Measurements from ENCODE around the gene STAG2. TPM values are rescaled to one million over a fixed set of nuclear protein-coding genes. Genes with fewer than 3 reads are reported as not detected.

The STAG2 gene
- 30.9 TPM for polyA plus RNA-seq (2013, experiment 1 of 2)
- polyA plus RNA-seq (2013, experiment 2 of 2), result 35.6 TPM

DNA sequence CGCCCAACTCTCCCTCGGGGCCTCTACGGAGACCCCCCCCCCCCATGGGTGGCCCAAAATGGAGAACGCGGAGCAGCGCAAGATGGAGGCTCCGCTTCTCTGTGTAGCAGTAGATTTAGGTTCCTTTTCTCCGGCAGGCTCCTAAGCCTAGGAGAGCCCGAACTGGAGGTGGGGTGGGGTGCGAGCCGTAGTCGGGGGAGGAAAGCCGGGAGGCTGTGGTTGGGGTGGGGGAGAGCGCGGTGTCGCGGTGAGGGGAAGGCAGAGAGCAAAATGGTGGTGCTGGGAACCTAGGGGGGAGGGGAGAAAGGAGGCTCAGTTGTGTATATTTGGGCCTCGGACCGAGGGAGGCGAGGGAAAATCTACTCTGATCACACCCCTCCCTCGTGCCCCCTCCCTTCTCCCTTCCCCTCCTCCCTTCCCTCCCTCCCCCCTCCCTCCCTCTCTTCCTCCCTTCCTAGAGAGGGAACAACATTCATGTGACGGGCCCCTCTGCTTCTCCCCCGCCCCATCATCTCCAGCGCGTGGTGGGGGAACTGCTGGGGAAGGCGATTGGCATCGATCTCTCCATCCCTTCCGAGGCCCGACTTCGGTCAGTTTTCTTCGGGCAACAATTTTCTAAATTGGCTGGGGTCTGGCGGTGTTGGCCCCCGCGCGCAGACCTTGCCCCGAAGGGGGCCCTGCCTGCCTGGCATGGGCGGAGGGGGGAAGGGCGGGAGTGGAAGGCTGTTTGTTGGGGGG is at the start of gene STAG2:
STAG2 (plus strand) TSS at position 439 of the 738 bp plus-strand sequence. CDS start 60,922 bp downstream, outside the sequence.
- Histone ChIP-seq H3K4ac (ENCODE audit: low read depth in 1 of 2, low read length in 2 of 2) (peak within 1 kb of the TSS; percentile 87 to 94), H3K18ac (ENCODE audit: low read depth in 1 of 2, low read length in 2 of 2) (peak within 1 kb of the TSS; percentile 86 to 90), H2BK15ac (ENCODE audit: low read depth, poor library complexity, severe bottlenecking) (peak within 1 kb of the TSS; percentile 94), H3K23ac (ENCODE audit: low read length in 2 of 2) (no peak within 1 kb of the TSS), H3K27ac (ENCODE audit: low read length, poor library complexity, severe bottlenecking) (peak within 1 kb of the TSS; percentile 98), H4K91ac (ENCODE audit: low read length) (peak within 1 kb of the TSS; percentile 80), H3K4me1 (ENCODE audit: control insufficient read depth, insufficient read depth, low read depth, low read length) (no peaks in the 10 kb centered on the region), H2AFZ (ENCODE audit: low read depth, low read length) (no peak within 1 kb of the TSS), H3K9ac (ENCODE audit: low read length) (peak within 1 kb of the TSS; percentile 98), H3K4me2 (ENCODE audit: low read length, poor library complexity, severe bottlenecking) (peak within 1 kb of the TSS; percentile 50), H2BK12ac (ENCODE audit: low read length in 2 of 2) (peak within 1 kb of the TSS in 1 of 2 experiments; percentile 39), H2BK120ac (ENCODE audit: low read depth, low read length) (peak within 1 kb of the TSS; percentile 89), H2AK5ac (ENCODE audit: low read length, severe bottlenecking) (peak within 1 kb of the TSS; percentile 45), H2BK5ac (ENCODE audit: low read depth, low read length, poor library complexity, severe bottlenecking) (peak within 1 kb of the TSS; percentile 94), H3K36me3 (ENCODE audit: control insufficient read depth in 1 of 2, insufficient read depth in 2 of 2, low read depth in 1 of 2, low read length in 2 of 2) (no peaks in the 10 kb centered on the region), H4K8ac (ENCODE audit: low read length) (peak within 1 kb of the TSS; percentile 72), H3K14ac (ENCODE audit: low read length in 2 of 2) (no peak within 1 kb of the TSS), H3K9me3 (ENCODE audit: control insufficient read depth, low read length) (no peaks in the 10 kb centered on the region), H3K4me3 (ENCODE audit: insufficient read depth in 1 of 2, low read depth in 1 of 2, low read length in 2 of 2) (peak within 1 kb of the TSS; percentile 68 to 80), H3K27me3 (ENCODE audit: control insufficient read depth in 1 of 2, insufficient read depth in 1 of 2, low read length in 2 of 2) (no peaks in the 10 kb centered on the region), H3K79me1 (replicated peaks; ENCODE audit: low read length, poor library complexity, severe bottlenecking) (no peaks in the 10 kb centered on the region)
- 0% methylated on average over 6 of the region's 38 CpGs for WGBS
- peak; percentile 93 for DNase-seq

DNA sequence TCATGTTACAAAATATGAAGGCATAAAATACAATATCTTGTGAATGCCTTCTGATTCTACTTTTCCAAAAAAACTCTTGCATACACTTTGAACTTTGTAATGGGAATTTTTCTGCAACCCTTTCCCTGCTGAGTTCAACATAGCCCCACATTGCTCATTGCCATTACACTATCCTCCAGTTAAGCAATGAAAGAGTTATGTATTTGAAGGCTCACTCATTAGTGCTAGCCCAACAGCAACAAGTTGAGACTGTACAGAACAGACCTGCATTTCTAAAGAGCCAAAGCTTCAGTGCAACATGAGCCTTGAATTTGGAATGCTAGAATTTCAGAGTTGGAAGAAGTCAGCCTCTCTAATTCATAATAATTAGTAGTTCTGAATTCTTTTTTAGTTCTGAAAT is 44.4 kb upstream of the STAG2 start:
- no peak overlapping the region for H4K91ac ChIP-seq (ENCODE audit: low read length)
- peaks cover 4% of the 10 kb centered on the region for H3K4me1 ChIP-seq (ENCODE audit: control insufficient read depth, insufficient read depth, low read depth, low read length)
- DNase-seq, result no peak
- H3K79me1 ChIP-seq (replicated peaks; ENCODE audit: low read length, poor library complexity, severe bottlenecking), result peaks cover 2% of the 10 kb centered on the region
- H2BK15ac ChIP-seq (ENCODE audit: low read depth, poor library complexity, severe bottlenecking), result no peak overlapping the region
- H3K27ac ChIP-seq (ENCODE audit: low read length, poor library complexity, severe bottlenecking), result peak overlapping the region; percentile 51
- no peak overlapping the region for H3K18ac ChIP-seq (ENCODE audit: low read depth in 1 of 2, low read length in 2 of 2)
- no peak overlapping the region for H2BK12ac ChIP-seq (ENCODE audit: low read length in 2 of 2)
- no peak overlapping the region for H3K23ac ChIP-seq (ENCODE audit: low read length in 2 of 2)
- H2AFZ ChIP-seq (ENCODE audit: low read depth, low read length), result no peak overlapping the region
- H3K14ac ChIP-seq (ENCODE audit: low read length in 2 of 2), result no peak overlapping the region
- no peaks in the 10 kb centered on the region for H3K27me3 ChIP-seq (ENCODE audit: control insufficient read depth in 1 of 2, insufficient read depth in 1 of 2, low read length in 2 of 2)
- no peak overlapping the region for H2BK120ac ChIP-seq (ENCODE audit: low read depth, low read length)
- no peak overlapping the region for H2AK5ac ChIP-seq (ENCODE audit: low read length, severe bottlenecking)
- no peak overlapping the region for H3K4me2 ChIP-seq (ENCODE audit: low read length, poor library complexity, severe bottlenecking)
- H3K4me3 ChIP-seq (ENCODE audit: insufficient read depth in 1 of 2, low read depth in 1 of 2, low read length in 2 of 2), result no peak overlapping the region
- H2BK5ac ChIP-seq (ENCODE audit: low read depth, low read length, poor library complexity, severe bottlenecking), result no peak overlapping the region
- peaks cover 0 to 3% of the 10 kb centered on the region in 2 experiments for H3K36me3 ChIP-seq (ENCODE audit: control insufficient read depth in 1 of 2, insufficient read depth in 2 of 2, low read depth in 1 of 2, low read length in 2 of 2)
- H4K8ac ChIP-seq (ENCODE audit: low read length), result no peak overlapping the region
- H3K9ac ChIP-seq (ENCODE audit: low read length), result no peak overlapping the region
- H3K9me3 ChIP-seq (ENCODE audit: control insufficient read depth, low read length), result no peaks in the 10 kb centered on the region
- no peak overlapping the region for H3K4ac ChIP-seq (ENCODE audit: low read depth in 1 of 2, low read length in 2 of 2)

DNA sequence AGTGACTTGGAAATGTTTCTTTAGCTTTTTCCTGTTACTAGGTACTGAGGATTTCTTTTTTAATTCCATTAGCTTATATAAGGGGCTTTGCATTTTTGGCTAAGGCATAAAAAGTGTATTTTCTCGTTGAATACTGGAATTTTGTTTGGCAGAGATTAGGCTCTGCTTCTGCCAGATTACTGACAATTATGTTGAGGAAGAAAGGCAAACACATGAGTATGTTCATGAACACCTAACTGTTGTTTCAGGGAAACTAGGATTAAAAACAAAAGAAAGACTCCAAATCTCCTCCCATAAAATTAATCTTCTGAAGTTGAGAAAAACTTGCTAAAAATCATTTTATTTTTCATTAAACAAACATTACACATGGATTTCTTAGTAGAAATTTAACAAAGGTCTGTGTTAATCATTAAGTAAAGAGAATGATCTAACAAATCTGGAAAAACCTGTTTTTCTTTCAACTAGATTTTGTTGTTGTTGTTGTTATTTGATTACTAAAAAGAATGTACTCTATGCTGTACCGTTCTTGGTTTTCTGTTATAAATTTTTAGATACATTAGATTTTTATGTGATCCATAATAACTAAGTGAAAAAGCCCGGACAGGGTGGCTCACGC is 43.3 kb upstream of the STAG2 start:
- Histone ChIP-seq H3K4ac (ENCODE audit: low read depth in 1 of 2, low read length in 2 of 2) (no peak overlapping the region), H2AFZ (ENCODE audit: low read depth, low read length) (no peak overlapping the region), H3K27me3 (ENCODE audit: control insufficient read depth in 1 of 2, insufficient read depth in 1 of 2, low read length in 2 of 2) (no peaks in the 10 kb centered on the region), H2BK120ac (ENCODE audit: low read depth, low read length) (no peak overlapping the region), H3K14ac (ENCODE audit: low read length in 2 of 2) (no peak overlapping the region), H3K4me3 (ENCODE audit: insufficient read depth in 1 of 2, low read depth in 1 of 2, low read length in 2 of 2) (no peak overlapping the region), H2BK12ac (ENCODE audit: low read length in 2 of 2) (no peak overlapping the region), H3K9ac (ENCODE audit: low read length) (no peak overlapping the region), H3K18ac (ENCODE audit: low read depth in 1 of 2, low read length in 2 of 2) (no peak overlapping the region), H4K8ac (ENCODE audit: low read length) (no peak overlapping the region), H2BK15ac (ENCODE audit: low read depth, poor library complexity, severe bottlenecking) (no peak overlapping the region), H3K23ac (ENCODE audit: low read length in 2 of 2) (no peak overlapping the region), H3K4me2 (ENCODE audit: low read length, poor library complexity, severe bottlenecking) (no peak overlapping the region), H2BK5ac (ENCODE audit: low read depth, low read length, poor library complexity, severe bottlenecking) (no peak overlapping the region), H3K79me1 (replicated peaks; ENCODE audit: low read length, poor library complexity, severe bottlenecking) (no peaks in the 10 kb centered on the region), H4K91ac (ENCODE audit: low read length) (no peak overlapping the region), H3K27ac (ENCODE audit: low read length, poor library complexity, severe bottlenecking) (peak overlapping the region; percentile 57), H3K36me3 (ENCODE audit: control insufficient read depth in 1 of 2, insufficient read depth in 2 of 2, low read depth in 1 of 2, low read length in 2 of 2) (no peaks in the 10 kb centered on the region), H3K9me3 (ENCODE audit: control insufficient read depth, low read length) (no peaks in the 10 kb centered on the region), H3K4me1 (ENCODE audit: control insufficient read depth, insufficient read depth, low read depth, low read length) (peaks cover 4% of the 10 kb centered on the region), H2AK5ac (ENCODE audit: low read length, severe bottlenecking) (no peak overlapping the region)
- DNase-seq, result no peak
- WGBS, result 82% methylated on average over 2 of the region's 4 CpGs

DNA sequence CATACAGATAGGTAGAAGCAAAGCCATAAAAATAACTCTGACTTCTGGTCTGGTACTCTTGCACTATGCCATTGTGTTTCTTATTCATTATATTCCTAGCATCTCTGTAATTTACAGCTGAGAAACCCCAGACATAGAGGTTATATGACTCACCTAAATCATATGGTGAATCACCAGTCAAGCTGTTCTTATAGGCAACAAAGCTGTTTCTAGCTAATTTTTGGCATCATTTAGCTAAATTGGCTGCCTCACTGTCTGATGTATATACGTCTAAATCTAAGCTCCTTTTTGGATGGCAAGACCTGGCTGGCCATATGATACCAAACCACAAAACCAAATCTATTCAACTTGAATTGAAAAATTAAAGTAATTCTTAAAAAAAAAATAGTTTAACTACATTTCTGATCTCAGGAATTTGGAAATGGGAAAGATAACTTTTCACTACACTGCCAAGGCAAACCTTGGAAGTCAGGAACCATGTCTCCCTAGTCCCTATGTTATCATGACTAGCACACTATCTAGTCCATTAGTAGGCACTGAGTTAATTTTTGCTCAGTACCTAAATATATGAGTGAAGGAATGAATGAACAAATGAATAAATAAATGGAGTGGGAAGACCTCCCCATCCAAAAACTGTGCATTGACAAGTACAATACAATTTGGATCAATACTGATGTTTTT is 41.3 kb upstream of the STAG2 start:
- Histone ChIP-seq H2AK5ac (ENCODE audit: low read length, severe bottlenecking) (no peak overlapping the region), H3K36me3 (ENCODE audit: control insufficient read depth in 1 of 2, insufficient read depth in 2 of 2, low read depth in 1 of 2, low read length in 2 of 2) (no peaks in the 10 kb centered on the region), H3K23ac (ENCODE audit: low read length in 2 of 2) (no peak overlapping the region), H2AFZ (ENCODE audit: low read depth, low read length) (no peak overlapping the region), H3K79me1 (replicated peaks; ENCODE audit: low read length, poor library complexity, severe bottlenecking) (no peaks in the 10 kb centered on the region), H4K91ac (ENCODE audit: low read length) (no peak overlapping the region), H3K4me1 (ENCODE audit: control insufficient read depth, insufficient read depth, low read depth, low read length) (peaks cover 4% of the 10 kb centered on the region), H3K4me2 (ENCODE audit: low read length, poor library complexity, severe bottlenecking) (no peak overlapping the region), H3K4ac (ENCODE audit: low read depth in 1 of 2, low read length in 2 of 2) (no peak overlapping the region), H3K18ac (ENCODE audit: low read depth in 1 of 2, low read length in 2 of 2) (no peak overlapping the region), H2BK12ac (ENCODE audit: low read length in 2 of 2) (no peak overlapping the region), H3K27ac (ENCODE audit: low read length, poor library complexity, severe bottlenecking) (peak overlapping the region; percentile 59), H3K14ac (ENCODE audit: low read length in 2 of 2) (no peak overlapping the region), H3K4me3 (ENCODE audit: insufficient read depth in 1 of 2, low read depth in 1 of 2, low read length in 2 of 2) (no peak overlapping the region), H2BK5ac (ENCODE audit: low read depth, low read length, poor library complexity, severe bottlenecking) (no peak overlapping the region), H3K9ac (ENCODE audit: low read length) (no peak overlapping the region), H4K8ac (ENCODE audit: low read length) (no peak overlapping the region), H3K9me3 (ENCODE audit: control insufficient read depth, low read length) (no peaks in the 10 kb centered on the region), H2BK15ac (ENCODE audit: low read depth, poor library complexity, severe bottlenecking) (no peak overlapping the region), H2BK120ac (ENCODE audit: low read depth, low read length) (no peak overlapping the region), H3K27me3 (ENCODE audit: control insufficient read depth in 1 of 2, insufficient read depth in 1 of 2, low read length in 2 of 2) (no peaks in the 10 kb centered on the region)
- WGBS, result no CpG with 5 or more reads among the region's 1 CpG
- peak; percentile 68 for DNase-seq

Measured in mesenchymal stem cell (in vitro differentiated cells and primary cell).